Endodermal cell (in vitro differentiated cells): ENCODE results near the gene SPECC1. TPM values are rescaled to one million over a fixed set of nuclear protein-coding genes. Genes with fewer than 3 reads are reported as not detected.

Source experiments
- DNase-seq: peaks from one replicate; pipeline ENCODE4 v3.0.0-alpha.2; 2017
- H3K27ac ChIP-seq: 2 replicates; pipeline ENCODE4 v1.5.1; 2013; ENCODE audit warnings: mild to moderate bottlenecking, low read depth, low read length, moderate library complexity
- H3K27me3 ChIP-seq: 2 replicates; pipeline ENCODE4 v1.6.1; 2013; ENCODE audit warnings: mild to moderate bottlenecking, low read length, moderate library complexity; ENCODE audit not compliant: insufficient read depth, control insufficient read depth, poor library complexity, severe bottlenecking
- H3K36me3 ChIP-seq: 2 replicates; pipeline ENCODE4 v1.7.0; 2013; ENCODE audit warnings: mild to moderate bottlenecking, low read length, moderate library complexity; ENCODE audit not compliant: control insufficient read depth, insufficient read depth
- H3K4me1 ChIP-seq: one replicate; pipeline ENCODE4 v1.7.0; 2013; ENCODE audit warnings: low read length; ENCODE audit not compliant: control insufficient read depth, insufficient read depth
- H3K4me3 ChIP-seq: 2 replicates; pipeline ENCODE4 v1.5.1; 2013; ENCODE audit warnings: mild to moderate bottlenecking, low read length, moderate library complexity
- H3K9ac ChIP-seq: 2 replicates; pipeline ENCODE4 v1.6.1; 2013; ENCODE audit warnings: mild to moderate bottlenecking, low read length, moderate library complexity; ENCODE audit not compliant: poor library complexity, severe bottlenecking; ENCODE audit errors: extremely low read depth
- H3K9me3 ChIP-seq: 2 replicates; pipeline ENCODE4 v1.6.1; 2013; ENCODE audit warnings: mild to moderate bottlenecking, low read length, moderate library complexity; ENCODE audit not compliant: control insufficient read depth
- H3K27ac Mint-ChIP-seq: 2 replicates; pipeline ENCODE4 v1.8.0; 2020; ENCODE audit warnings: mixed read lengths
- H3K27me3 Mint-ChIP-seq: 2 replicates; pipeline ENCODE4 v1.8.0; 2021; ENCODE audit warnings: mild to moderate bottlenecking, mixed read lengths; ENCODE audit not compliant: insufficient read depth
- H3K36me3 Mint-ChIP-seq: 2 replicates; pipeline ENCODE4 v1.8.0; 2020; ENCODE audit warnings: low read depth, mixed read lengths
- H3K4me1 Mint-ChIP-seq: 2 replicates; pipeline ENCODE4 v1.8.0; 2020; ENCODE audit warnings: mixed read lengths
- H3K4me3 Mint-ChIP-seq: 2 replicates; pipeline ENCODE4 v1.8.0; 2020; ENCODE audit warnings: mild to moderate bottlenecking, moderate library complexity, mixed read lengths
- H3K9me3 Mint-ChIP-seq: 2 replicates; pipeline ENCODE4 v1.8.0; 2020; ENCODE audit warnings: mild to moderate bottlenecking, mixed read lengths
- CTCF ChIP-seq: fragments of 200-600 bp; sonication (generic); conservative IDR thresholded peaks from 2 replicates; pipeline ENCODE4 v1.5.0; 2021; ENCODE audit warnings: antibody characterized with exemption, mild to moderate bottlenecking
- WGBS, 2 experiments: methylation state at CpG; one replicate each; pipeline versions ENCODE4 v1.1.5 to v1.1.7; 2013; ENCODE audit warnings: missing lambda C conversion rate in 2 of 2, mixed read lengths in 1 of 2; ENCODE audit not compliant: insufficient coverage in 1 of 2, insufficient read length in 1 of 2; 5-methylcytosine and 5-hydroxymethylcytosine counted together
- total RNA-seq, 2 donors: library from RNA; stranded (reverse); fragmentation: NEBNext Ultra II Directional in 1 of 2; extraction: Animal tissue kit (Norgen Biotek cat#: 25700) in 1 of 2; gene quantifications; 2 replicates in 1 of 2; 3 replicates in 1 of 2; pipeline ENCODE4 v1.2.1, GENCODE V29; 2021

The SPECC1 gene
- total RNA-seq, 2 donors from 2014 or later = 48.7 to 60.6 TPM

GRCh38 chr17:20203018-20203417 is 193.9 kb downstream of the SPECC1 start:
- Histone ChIP-seq H3K4me1 (no peaks in the 10 kb centered on the region), H3K27ac (no peak overlapping the region)

GRCh38 chr17:20203761-20204263 is 194.7 kb downstream of the SPECC1 start:
- peaks cover 10% of the 10 kb centered on the region for H3K36me3 ChIP-seq
- Mint-ChIP-seq H3K9me3 (peaks cover 5% of the 10 kb centered on the region), H3K4me1 (peaks cover 5% of the 10 kb centered on the region), H3K4me3 (no peak overlapping the region), H3K27ac (peak overlapping the region; percentile 4), H3K36me3 (peaks cover 13% of the 10 kb centered on the region), H3K27me3 (no peaks in the 10 kb centered on the region)
- no peak for TF ChIP-seq CTCF
- 83 to 98% methylated on average over 2 to 3 of the region's 3 CpGs for WGBS, 2 experiments
- H3K9me3 ChIP-seq = peaks cover 1% of the 10 kb centered on the region
- H3K27me3 ChIP-seq = no peaks in the 10 kb centered on the region
- H3K27ac ChIP-seq = no peak overlapping the region
- no peaks in the 10 kb centered on the region for H3K4me1 ChIP-seq
- no peak overlapping the region for H3K9ac ChIP-seq
- no peak for DNase-seq
- no peak overlapping the region for H3K4me3 ChIP-seq

More at GRCh38 chr17:20203018-20203417, 193.9 kb downstream of the SPECC1 start:
- no peak for TF ChIP-seq CTCF
- no peak overlapping the region for H3K27ac Mint-ChIP-seq
- H3K27me3 Mint-ChIP-seq = no peaks in the 10 kb centered on the region
- H3K4me3 Mint-ChIP-seq = no peak overlapping the region
- H3K4me3 ChIP-seq = no peak overlapping the region
- no peaks in the 10 kb centered on the region for H3K27me3 ChIP-seq
- WGBS, 2 experiments = 94% methylated on average over 2 of the region's 2 CpGs; no CpG with 5 or more reads in 1 of the 2 experiments
- peaks cover 10% of the 10 kb centered on the region for H3K36me3 ChIP-seq
- H3K9me3 ChIP-seq = peaks cover 9% of the 10 kb centered on the region
- peaks cover 13% of the 10 kb centered on the region for H3K9me3 Mint-ChIP-seq
- no peak overlapping the region for H3K9ac ChIP-seq
- no peak for DNase-seq
- H3K4me1 Mint-ChIP-seq = peaks cover 5% of the 10 kb centered on the region
- H3K36me3 Mint-ChIP-seq = peaks cover 16% of the 10 kb centered on the region

- WGBS, 2 experiments = 75 to 77% methylated on average over 5 of the region's 5 CpGs
- TF ChIP-seq CTCF = no peak
- no peak overlapping the region for H3K9ac ChIP-seq
- DNase-seq = no peak
- peaks cover 10% of the 10 kb centered on the region for H3K36me3 ChIP-seq
- Mint-ChIP-seq H3K9me3 (no peaks in the 10 kb centered on the region), H3K27ac (peak overlapping the region; percentile 49), H3K27me3 (no peaks in the 10 kb centered on the region), H3K4me3 (no peak overlapping the region), H3K36me3 (peaks cover 14% of the 10 kb centered on the region), H3K4me1 (peaks cover 3% of the 10 kb centered on the region)
- H3K4me3 ChIP-seq = no peak overlapping the region
- no peaks in the 10 kb centered on the region for H3K9me3 ChIP-seq
- no peak overlapping the region for H3K27ac ChIP-seq
- H3K27me3 ChIP-seq = no peaks in the 10 kb centered on the region
- H3K4me1 ChIP-seq = no peaks in the 10 kb centered on the region
These were observed 196.4 kb downstream of the SPECC1 start for GRCh38 chr17:20205609-20206008.
